Naive thymus-derived CD4-positive, alpha-beta T cell (primary cell): ENCODE measurements around the gene PMM2. TPM values are rescaled to one million over a fixed set of nuclear protein-coding genes. Genes with fewer than 3 reads are reported as not detected.

ENCODE experiments used
- ATAC-seq: fragments of 150-1000 bp; cut with Tn5 transposase; 2 replicates; pipeline ENCODE4 v1.10.0; 2021; ENCODE audit warnings: mild to moderate bottlenecking, moderate library complexity
- CTCF ChIA-PET: fragments of 350-600 bp; sonication (Branson Sonifier 250); formaldehyde crosslinking; loops from one replicate; lab custom pipeline; 2021; ENCODE audit warnings: antibody characterized with exemption; lab: Charles Lee
- POLR2A ChIA-PET: fragments of 350-600 bp; sonication (Branson Sonifier 250); formaldehyde crosslinking; loops from one replicate; lab custom pipeline; 2021; ENCODE audit warnings: antibody characterized with exemption, inconsistent platforms; lab: Charles Lee
- DNase-seq, 9 donors: peaks; one replicate each; pipeline versions ENCODE4 v3.0.0 to v3.0.0-alpha.2; 2020 to 2022; ENCODE audit warnings: mixed read lengths in 1 of 9
- H3K27ac ChIP-seq: one replicate; pipeline ENCODE4 v1.7.0; 2013; ENCODE audit warnings: mild to moderate bottlenecking, low read depth, low read length, moderate library complexity
- H3K27me3 ChIP-seq, 2 donors: one replicate each; pipeline ENCODE4 v1.7.0; 2013; ENCODE audit warnings: low read length in 2 of 2, mild to moderate bottlenecking in 2 of 2, moderate library complexity in 2 of 2; ENCODE audit not compliant: control insufficient read depth in 2 of 2, insufficient read depth in 2 of 2
- H3K36me3 ChIP-seq, 3 experiments: 1 replicate in 2 of 3; 2 replicates in 1 of 3; pipeline ENCODE4 v1.7.0; 2013; ENCODE audit warnings: low read length in 3 of 3, mild to moderate bottlenecking in 3 of 3, moderate library complexity in 1 of 3; ENCODE audit not compliant: insufficient read depth in 3 of 3, control insufficient read depth in 2 of 3
- H3K4me1 ChIP-seq, 2 donors: one replicate each; pipeline ENCODE4 v1.7.0; 2013; ENCODE audit warnings: low read length in 2 of 2, mild to moderate bottlenecking in 2 of 2, moderate library complexity in 1 of 2; ENCODE audit not compliant: control insufficient read depth in 2 of 2, insufficient read depth in 2 of 2
- H3K4me3 ChIP-seq: 2 replicates; pipeline ENCODE4 v1.7.0; 2013; ENCODE audit warnings: mild to moderate bottlenecking, low read length
- H3K9me3 ChIP-seq, 3 experiments: 1 replicate in 2 of 3; 2 replicates in 1 of 3; pipeline ENCODE4 v1.7.0; 2013; ENCODE audit warnings: low read length in 3 of 3; ENCODE audit not compliant: control insufficient read depth in 2 of 3
- H3K27ac Mint-ChIP-seq, 9 donors: one replicate each; pipeline ENCODE4 v1.8.0; 2020 to 2022; ENCODE audit warnings: mixed read lengths in 9 of 9, mild to moderate bottlenecking in 8 of 9, moderate library complexity in 5 of 9, inconsistent platforms in 2 of 9
- H3K27me3 Mint-ChIP-seq, 5 donors: one replicate each; pipeline ENCODE4 v1.8.0; 2021 to 2022; ENCODE audit warnings: mixed read lengths in 5 of 5, mild to moderate bottlenecking in 1 of 5
- H3K36me3 Mint-ChIP-seq, 5 donors: one replicate each; pipeline ENCODE4 v1.8.0; 2020 to 2022; ENCODE audit warnings: mixed read lengths in 5 of 5, mild to moderate bottlenecking in 3 of 5, inconsistent platforms in 1 of 5
- H3K4me1 Mint-ChIP-seq, 7 donors: one replicate each; pipeline ENCODE4 v1.8.0; 2020 to 2022; ENCODE audit warnings: mixed read lengths in 7 of 7, mild to moderate bottlenecking in 3 of 7, inconsistent platforms in 1 of 7
- H3K4me3 Mint-ChIP-seq, 10 donors: one replicate each; pipeline ENCODE4 v1.8.0; 2020 to 2022; ENCODE audit warnings: mild to moderate bottlenecking in 10 of 10, mixed read lengths in 10 of 10, moderate library complexity in 6 of 10, inconsistent platforms in 2 of 10
- H3K9me3 Mint-ChIP-seq, 11 donors: one replicate each; pipeline ENCODE4 v1.8.0; 2020 to 2022; ENCODE audit warnings: mixed read lengths in 11 of 11, mild to moderate bottlenecking in 4 of 11, inconsistent platforms in 1 of 11, moderate library complexity in 1 of 11
- intact Hi-C, 2 donors: fragments of 100-400 bp; cut with micrococcal nuclease; formaldehyde crosslinking; loops; one replicate each; pipeline ENCODE4 v1.15.1; 2023
- polyA plus RNA-seq, 2 donors: library from polyadenylated mRNA; unstranded; fragments of 300-500 nt; fragmentation: Illumina TruSeq; gene quantifications; one replicate each; pipeline ENCODE4 v1.2.3, GENCODE V29; 2021
- total RNA-seq, 6 experiments: library from RNA in 5 of 6; stranded (reverse) in 5 of 6; gene quantifications; 1 replicate in 5 of 6; 2 replicates in 1 of 6; pipeline ENCODE4 v1.2.3 and lab custom pipeline; 2021 to 2026

Gene PMM2
- total and polyA plus RNA-seq, 7 experiments from 2014 or later, result 18.0 to 52.8 (median 40.9) TPM

GRCh38 chr16:8822403-8822802, 24.8 kb downstream of the PMM2 start:
- peaks cover 0 to 1% of the 10 kb centered on the region in 2 donors for H3K4me1 ChIP-seq
- CTCF ChIA-PET, result interaction anchor here (0.8 to 1.0 kb wide), 2 partner anchors 9 to 60 kb away, joined by 3 to 4 read pairs; partner anchors contain the start of gene LITAFD
- ATAC-seq, result no peak
- Mint-ChIP-seq H3K4me1 (peaks cover 5 to 14% (median 8%) of the 10 kb centered on the region in 7 donors), H3K36me3 (peaks cover 0 to 39% (median 17%) of the 10 kb centered on the region in 5 donors), H3K9me3 (no peaks in the 10 kb centered on the region), H3K4me3 (no peak overlapping the region), H3K27me3 (no peaks in the 10 kb centered on the region), H3K27ac (peak overlapping the region in 1 of 9 donors; percentile 36)
- POLR2A ChIA-PET, result no interaction called here
- H3K27me3 ChIP-seq, result no peaks in the 10 kb centered on the region
- no peak overlapping the region for H3K4me3 ChIP-seq
- H3K36me3 ChIP-seq, result peaks cover 0 to 33% (median 0%) of the 10 kb centered on the region in 3 experiments
- no peak overlapping the region for H3K27ac ChIP-seq
- H3K9me3 ChIP-seq, result no peaks in the 10 kb centered on the region
- no peak for DNase-seq
- intact Hi-C loops, result no loop called here

GRCh38 chr16:8826278-8826879, 28.7 kb downstream of the PMM2 start:
- intact Hi-C loops, result no loop called here
- H3K27me3 ChIP-seq, result no peaks in the 10 kb centered on the region
- peaks cover 0 to 10% (median 4%) of the 10 kb centered on the region in 7 donors for H3K4me1 Mint-ChIP-seq
- no peaks in the 10 kb centered on the region for H3K27me3 Mint-ChIP-seq
- H3K9me3 Mint-ChIP-seq, result no peaks in the 10 kb centered on the region
- H3K27ac Mint-ChIP-seq, result no peak overlapping the region
- no peak overlapping the region for H3K4me3 Mint-ChIP-seq
- no peaks in the 10 kb centered on the region for H3K4me1 ChIP-seq
- peaks cover 0 to 27% (median 0%) of the 10 kb centered on the region in 3 experiments for H3K36me3 ChIP-seq
- DNase-seq (no peak), ATAC-seq (no peak)
- ChIA-PET POLR2A (no interaction called here), CTCF (no interaction called here)
- H3K9me3 ChIP-seq, result no peaks in the 10 kb centered on the region
- H3K4me3 ChIP-seq, result no peak overlapping the region
- peaks cover 0 to 44% (median 10%) of the 10 kb centered on the region in 5 donors for H3K36me3 Mint-ChIP-seq
- no peak overlapping the region for H3K27ac ChIP-seq

- DNase-seq (no peak), ATAC-seq (no peak)
- Histone ChIP-seq H3K4me1 (no peaks in the 10 kb centered on the region), H3K36me3 (peaks cover 0 to 36% (median 0%) of the 10 kb centered on the region in 3 experiments), H3K4me3 (no peak overlapping the region), H3K27ac (no peak overlapping the region), H3K27me3 (no peaks in the 10 kb centered on the region), H3K9me3 (no peaks in the 10 kb centered on the region)
- no peak overlapping the region for H3K4me3 Mint-ChIP-seq
- ChIA-PET CTCF (interaction anchor here (0.6 kb wide), 1 partner anchor 191 kb away, joined by 7 read pairs; no protein-coding TSS in a partner anchor), POLR2A (interaction anchor here (0.7 kb wide), 1 partner anchor 261 kb away, joined by 3 read pairs; no protein-coding TSS in a partner anchor)
- H3K27ac Mint-ChIP-seq, result peak overlapping the region in 1 of 9 donors; percentile 47
- H3K4me1 Mint-ChIP-seq, result peaks cover 0 to 20% (median 9%) of the 10 kb centered on the region in 7 donors
- H3K27me3 Mint-ChIP-seq, result no peaks in the 10 kb centered on the region
- intact Hi-C loops, result no loop called here
- H3K9me3 Mint-ChIP-seq, result no peaks in the 10 kb centered on the region
- H3K36me3 Mint-ChIP-seq, result peaks cover 0 to 32% (median 7%) of the 10 kb centered on the region in 5 donors
Observed at GRCh38 chr16:8828541-8829165, 31.0 kb downstream of the PMM2 start.

- intact Hi-C loops, result no loop called here
- no peaks in the 10 kb centered on the region for H3K27me3 Mint-ChIP-seq
- Histone ChIP-seq H3K27ac (no peak overlapping the region), H3K36me3 (peaks cover 0 to 36% (median 0%) of the 10 kb centered on the region in 3 experiments), H3K4me1 (no peaks in the 10 kb centered on the region), H3K4me3 (no peak overlapping the region), H3K9me3 (no peaks in the 10 kb centered on the region), H3K27me3 (no peaks in the 10 kb centered on the region)
- H3K4me3 Mint-ChIP-seq, result no peak overlapping the region
- ChIA-PET CTCF (interaction anchor here (1.1 kb wide), 1 partner anchor 9 kb away, joined by 4 read pairs; no protein-coding TSS in a partner anchor), POLR2A (no interaction called here)
- H3K36me3 Mint-ChIP-seq, result peaks cover 0 to 27% (median 7%) of the 10 kb centered on the region in 5 donors
- DNase-seq (no peak), ATAC-seq (no peak)
- peaks cover 0 to 24% (median 11%) of the 10 kb centered on the region in 7 donors for H3K4me1 Mint-ChIP-seq
- H3K9me3 Mint-ChIP-seq, result no peaks in the 10 kb centered on the region
- no peak overlapping the region for H3K27ac Mint-ChIP-seq
Observed at GRCh38 chr16:8831450-8831849, 33.8 kb downstream of the PMM2 start.

GRCh38 chr16:8831871-8832716, 34.5 kb downstream of the PMM2 start:
- DNase-seq (no peak), ATAC-seq (no peak)
- ChIA-PET POLR2A (no interaction called here), CTCF (interaction anchor here (1.1 kb wide), 1 partner anchor 9 kb away, joined by 4 read pairs; no protein-coding TSS in a partner anchor)
- Histone ChIP-seq H3K27me3 (no peaks in the 10 kb centered on the region), H3K4me1 (no peaks in the 10 kb centered on the region), H3K27ac (no peak overlapping the region), H3K36me3 (peaks cover 0 to 36% (median 0%) of the 10 kb centered on the region in 3 experiments), H3K9me3 (no peaks in the 10 kb centered on the region), H3K4me3 (no peak overlapping the region)
- Mint-ChIP-seq H3K4me1 (peaks cover 0 to 24% (median 11%) of the 10 kb centered on the region in 7 donors), H3K27ac (peak overlapping the region in 2 of 9 donors; percentile 53 to 65), H3K9me3 (no peaks in the 10 kb centered on the region), H3K27me3 (no peaks in the 10 kb centered on the region), H3K36me3 (peaks cover 0 to 27% (median 7%) of the 10 kb centered on the region in 5 donors), H3K4me3 (no peak overlapping the region)
- intact Hi-C loops, result no loop called here

- H3K27me3 Mint-ChIP-seq, result no peaks in the 10 kb centered on the region
- POLR2A ChIA-PET, result no interaction called here
- Histone ChIP-seq H3K27ac (no peak overlapping the region), H3K4me1 (no peaks in the 10 kb centered on the region), H3K27me3 (no peaks in the 10 kb centered on the region), H3K36me3 (peaks cover 0 to 36% (median 0%) of the 10 kb centered on the region in 3 experiments), H3K4me3 (no peak overlapping the region), H3K9me3 (no peaks in the 10 kb centered on the region)
- CTCF ChIA-PET, result no interaction called here
- H3K4me3 Mint-ChIP-seq, result no peak overlapping the region
- no peaks in the 10 kb centered on the region for H3K9me3 Mint-ChIP-seq
- DNase-seq (no peak), ATAC-seq (no peak)
- intact Hi-C loops, result no loop called here
- H3K36me3 Mint-ChIP-seq, result peaks cover 0 to 27% (median 7%) of the 10 kb centered on the region in 5 donors
- H3K27ac Mint-ChIP-seq, result peak overlapping the region in 4 of 9 donors; percentile 51 to 74 (median 58)
- H3K4me1 Mint-ChIP-seq, result peaks cover 0 to 24% (median 11%) of the 10 kb centered on the region in 7 donors
Observed at GRCh38 chr16:8832717-8833105, 35.1 kb downstream of the PMM2 start.
